Measurements from ENCODE around the gene ARHGDIA.

ARHGDIA gene

DNA sequence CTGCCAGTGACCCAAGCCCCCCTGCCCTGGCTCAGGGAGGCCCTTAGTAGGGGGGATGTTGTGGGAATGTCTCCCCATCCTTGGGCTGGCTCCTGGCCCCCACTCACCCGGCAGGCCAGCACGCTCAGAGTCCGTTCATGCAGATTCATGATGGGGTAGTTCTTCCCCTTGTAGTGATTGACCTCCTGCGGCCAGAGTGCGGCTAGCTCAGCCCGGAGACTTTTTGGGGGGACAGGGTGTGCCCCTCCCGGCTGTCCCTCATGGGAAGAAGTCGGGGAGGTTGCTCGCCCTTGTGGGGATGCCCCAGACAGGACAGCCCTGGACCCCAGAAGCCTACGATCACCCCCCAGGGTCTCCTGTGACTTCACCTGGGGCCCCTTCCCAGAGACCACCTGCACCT is 34.9 kb upstream of the ARHGDIA start:
- DNase-seq: no peak

DNA sequence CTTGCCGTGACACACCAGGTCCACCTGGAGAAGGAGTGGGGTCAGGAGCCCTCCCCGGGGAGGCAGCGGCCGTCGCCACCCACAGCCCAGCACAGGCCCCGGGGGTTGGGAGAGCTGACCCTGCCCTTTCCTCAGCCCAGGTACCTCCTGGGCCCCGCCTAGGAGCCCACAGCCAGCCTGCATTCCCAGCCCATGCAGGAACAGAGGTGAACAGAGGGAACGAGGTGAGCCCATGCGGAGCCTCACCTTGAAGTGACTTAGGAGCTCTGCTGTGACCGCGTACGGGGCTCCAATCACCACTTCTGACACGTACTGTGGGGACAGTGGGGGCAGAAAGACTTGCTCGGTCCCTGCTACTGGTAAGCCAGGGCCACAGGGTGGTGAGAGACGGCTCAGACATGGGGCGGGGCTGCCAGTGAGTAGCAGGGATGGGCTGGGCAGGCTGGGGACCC is 34.3 kb upstream of the ARHGDIA start:
- no peak for DNase-seq

DNA sequence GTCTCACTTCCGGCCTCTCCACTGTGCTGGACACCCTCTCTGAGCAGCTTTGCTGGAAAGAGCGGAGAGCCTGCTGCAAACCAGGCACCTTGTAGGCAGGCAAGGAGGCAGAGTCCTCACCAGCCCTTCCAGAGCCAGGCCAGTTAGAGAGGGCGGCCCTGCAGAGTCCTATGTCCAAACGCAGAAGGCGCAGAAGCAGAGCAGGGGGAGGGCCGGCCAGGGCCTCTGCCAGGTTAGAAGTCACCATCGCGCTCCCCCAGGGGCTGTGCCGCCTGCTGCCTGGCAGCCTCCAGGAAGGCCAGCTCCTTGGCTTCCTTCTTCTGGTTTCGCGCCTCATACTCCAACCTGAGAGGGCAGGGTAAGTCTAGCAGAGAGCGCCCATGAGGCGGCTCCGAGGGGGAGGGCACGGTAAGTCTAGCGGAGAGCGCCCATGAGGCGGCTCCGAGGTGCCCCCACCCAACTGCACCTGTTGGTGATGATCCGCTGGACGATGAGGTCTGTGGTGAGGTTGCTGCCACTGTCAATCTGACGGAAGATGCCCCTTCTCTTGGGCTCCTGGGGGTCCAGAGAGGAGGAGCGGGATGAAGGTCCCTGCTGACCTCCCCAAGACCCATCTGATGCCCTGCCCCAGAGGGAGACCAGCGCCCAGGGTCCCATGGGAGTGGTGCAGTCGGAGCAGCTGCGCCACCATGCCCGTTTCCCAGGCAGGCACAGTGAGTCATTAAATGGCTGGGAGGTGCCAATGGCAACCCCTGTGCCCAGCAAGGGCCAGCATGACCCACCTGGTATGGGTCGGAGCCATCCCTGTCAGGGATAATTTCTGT is 33.7 kb upstream of the ARHGDIA start:
- DNase-seq: no peak

DNA sequence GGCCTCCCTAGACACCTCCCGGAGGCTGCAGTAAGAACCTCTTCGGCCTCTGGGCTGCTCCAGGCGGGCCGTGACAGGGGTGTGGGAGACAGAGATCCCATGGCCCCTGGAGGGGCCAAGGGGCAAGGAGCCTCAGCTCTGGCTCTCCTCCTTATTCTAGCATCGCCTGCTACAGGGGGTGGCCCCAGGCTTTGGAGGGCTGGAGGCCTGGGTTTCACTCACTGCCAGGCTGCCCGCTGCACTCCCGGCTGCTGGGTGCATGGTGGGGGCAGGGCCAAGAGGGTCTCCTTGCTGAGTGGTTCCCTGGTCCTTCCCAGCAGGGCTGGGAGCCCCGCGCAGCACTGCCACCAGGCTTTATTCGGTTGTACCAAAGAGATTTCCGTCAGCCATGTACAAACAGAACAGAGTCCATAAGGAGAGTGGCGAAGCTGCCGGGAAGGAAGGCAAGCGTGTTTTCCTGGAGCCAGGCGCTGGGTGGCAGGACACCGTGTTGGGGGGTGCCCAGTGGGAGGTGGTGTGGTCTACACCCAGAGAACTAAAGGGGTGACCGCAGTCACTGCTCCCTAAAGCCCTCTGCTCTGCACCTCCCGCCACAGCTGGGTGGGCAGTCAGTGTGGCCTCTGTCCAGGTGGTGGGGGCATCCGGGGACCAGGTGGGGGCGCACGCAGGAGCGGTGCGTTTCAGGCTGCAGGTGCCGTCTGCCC is 32.9 kb upstream of the ARHGDIA start:
- no peak for DNase-seq

GRCh38 chr17:81903415-81903831 is 32.3 kb upstream of the ARHGDIA start:
- DNase-seq: no peak

DNA sequence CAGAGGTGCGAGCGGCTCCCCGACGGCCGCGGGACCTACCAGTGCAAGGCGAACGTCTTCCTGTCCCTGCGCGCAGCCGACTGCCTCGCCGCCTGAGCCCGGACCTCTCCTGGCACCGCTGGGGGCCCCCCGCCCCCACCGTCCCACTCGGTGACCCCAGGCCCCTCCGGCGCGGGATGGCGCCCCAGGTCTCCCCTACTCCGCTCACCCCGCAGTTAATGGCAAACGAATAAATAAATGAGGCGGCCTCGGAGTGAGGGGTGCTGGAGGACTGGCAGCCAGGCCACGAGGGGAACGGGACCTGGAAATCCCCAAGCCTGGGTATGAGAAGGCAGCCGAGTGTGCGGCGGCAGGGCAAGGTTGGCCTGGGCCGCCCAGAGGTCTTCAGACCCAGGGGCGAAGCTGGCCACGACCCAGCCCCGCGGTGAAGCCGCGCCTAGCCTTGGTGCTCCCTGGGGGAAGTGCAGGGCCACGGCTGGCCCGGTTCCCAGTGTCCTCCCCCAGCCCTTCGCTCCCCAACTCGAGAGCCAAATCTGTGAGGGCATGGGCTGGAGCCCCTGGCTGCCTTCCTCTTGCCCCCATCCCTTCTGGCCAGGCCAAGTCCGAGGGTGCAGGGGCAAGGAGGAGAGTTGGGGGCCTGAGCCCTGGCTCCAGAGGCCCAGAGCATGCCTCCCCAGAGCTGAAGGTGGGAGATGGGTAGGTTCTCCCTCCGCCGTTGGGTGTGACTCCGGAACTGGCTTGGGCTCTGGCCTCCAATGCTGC is 31.7 kb upstream of the ARHGDIA start:
- no peak for DNase-seq

DNA sequence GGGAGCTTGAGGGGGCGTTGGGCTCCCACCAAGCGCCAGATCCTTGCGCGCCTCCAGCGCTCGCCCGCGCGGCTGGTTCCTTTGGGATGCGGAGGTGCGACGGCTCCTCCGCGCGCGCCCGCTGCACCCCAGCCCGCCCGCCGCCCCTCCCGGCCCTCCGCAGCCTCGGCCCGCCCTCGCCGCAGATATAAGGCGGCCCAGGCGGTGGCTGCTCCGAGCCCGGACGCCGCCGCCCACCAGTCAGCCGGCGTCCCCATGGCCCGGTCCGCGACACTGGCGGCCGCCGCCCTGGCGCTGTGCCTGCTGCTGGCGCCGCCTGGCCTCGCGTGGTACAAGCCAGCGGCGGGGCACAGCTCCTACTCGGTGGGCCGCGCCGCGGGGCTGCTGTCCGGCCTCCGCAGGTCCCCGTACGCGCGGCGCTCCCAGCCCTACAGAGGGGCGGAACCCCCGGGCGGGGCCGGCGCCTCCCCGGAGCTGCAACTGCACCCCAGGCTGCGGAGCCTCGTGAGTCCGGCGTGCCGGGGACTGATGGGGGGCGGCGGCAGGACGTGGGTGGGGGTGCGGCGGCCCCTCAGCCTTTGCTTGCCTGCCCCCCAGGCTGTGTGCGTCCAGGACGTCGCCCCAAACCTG is 31.0 kb upstream of the ARHGDIA start, which contains the start of gene NPB:
Gene NPB (plus strand): TSS at position 216 of the 630 bp plus-strand sequence. CDS start 40 bp downstream, at position 256.
- DNase-seq: no peak

GRCh38 chr17:81901167-81902022 is 30.3 kb upstream of the ARHGDIA start:
- no peak for DNase-seq

- no peak for DNase-seq
Measured at GRCh38 chr17:81900181-81900820, 29.2 kb upstream of the ARHGDIA start.

DNA sequence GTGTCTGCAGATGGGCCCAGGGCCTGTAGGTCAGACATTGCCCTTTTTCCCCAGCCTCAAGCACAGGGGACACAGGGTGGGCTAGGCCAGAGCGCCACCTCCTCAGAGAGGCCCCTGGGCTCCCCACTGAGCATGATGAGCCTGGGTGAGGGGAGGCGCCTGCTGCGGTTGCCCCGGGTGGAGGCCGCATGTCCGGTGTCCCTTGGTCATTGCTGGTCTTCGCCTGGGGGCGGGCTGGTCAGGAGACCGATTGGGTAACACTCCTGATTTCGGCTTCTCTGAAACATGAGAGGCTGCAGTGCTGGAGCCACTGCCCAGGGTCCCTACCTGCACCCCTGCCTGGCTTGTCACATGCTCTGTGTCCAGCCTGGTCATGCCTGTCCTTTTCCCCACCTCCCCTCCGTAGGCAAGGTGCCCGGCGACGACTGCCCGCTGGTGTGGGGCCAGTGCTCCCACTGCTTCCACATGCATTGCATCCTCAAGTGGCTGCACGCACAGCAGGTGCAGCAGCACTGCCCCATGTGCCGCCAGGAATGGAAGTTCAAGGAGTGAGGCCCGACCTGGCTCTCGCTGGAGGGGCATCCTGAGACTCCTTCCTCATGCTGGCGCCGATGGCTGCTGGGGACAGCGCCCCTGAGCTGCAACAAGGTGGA is 28.5 kb upstream of the ARHGDIA start:
- no peak for DNase-seq

DNA sequence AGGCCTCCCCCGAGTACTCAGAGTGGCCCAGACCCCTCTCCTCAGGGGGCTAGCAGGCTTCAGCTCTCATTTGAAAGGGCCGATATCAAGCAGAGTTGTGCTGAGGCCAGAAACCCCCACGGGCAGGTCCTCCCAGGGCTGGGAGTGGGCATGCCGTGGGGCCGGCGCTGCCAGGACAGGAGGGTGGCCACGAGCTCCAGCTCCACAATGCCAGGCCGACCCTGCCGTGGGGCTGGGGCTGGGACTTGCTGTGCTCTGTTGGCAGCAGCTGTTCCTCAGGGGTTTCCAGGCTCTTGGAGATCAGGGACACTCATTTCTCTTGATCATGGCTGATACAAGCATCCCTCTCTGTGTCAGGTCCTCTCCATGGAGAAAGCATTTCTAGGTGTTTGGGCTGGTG is 27.7 kb upstream of the ARHGDIA start:
- no peak for DNase-seq

GRCh38 chr17:81898029-81898866 is 27.1 kb upstream of the ARHGDIA start:
- no peak for DNase-seq

DNA sequence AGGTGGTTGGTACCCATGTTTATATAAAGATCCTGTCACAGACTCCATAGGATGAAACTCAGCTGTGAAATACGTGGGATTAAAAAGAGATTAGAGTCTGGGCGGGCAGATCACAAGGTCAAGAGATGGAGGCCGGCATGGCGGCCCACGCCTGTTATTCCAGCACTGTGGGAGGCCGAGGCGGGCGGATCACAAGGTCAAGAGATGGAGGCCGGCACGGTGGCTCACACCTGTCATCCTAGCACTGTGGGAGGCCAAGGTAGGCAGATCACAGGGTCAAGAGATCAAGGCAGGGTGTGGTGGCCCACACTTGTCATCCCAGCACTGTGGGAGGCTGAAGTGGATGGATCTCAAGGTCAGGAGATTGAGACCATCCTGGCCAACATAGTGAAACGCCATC is 24.3 kb upstream of the ARHGDIA start:
- no peak for DNase-seq

GRCh38 chr17:81891303-81891552 is 20.1 kb upstream of the ARHGDIA start:
- DNase-seq: no peak

DNA sequence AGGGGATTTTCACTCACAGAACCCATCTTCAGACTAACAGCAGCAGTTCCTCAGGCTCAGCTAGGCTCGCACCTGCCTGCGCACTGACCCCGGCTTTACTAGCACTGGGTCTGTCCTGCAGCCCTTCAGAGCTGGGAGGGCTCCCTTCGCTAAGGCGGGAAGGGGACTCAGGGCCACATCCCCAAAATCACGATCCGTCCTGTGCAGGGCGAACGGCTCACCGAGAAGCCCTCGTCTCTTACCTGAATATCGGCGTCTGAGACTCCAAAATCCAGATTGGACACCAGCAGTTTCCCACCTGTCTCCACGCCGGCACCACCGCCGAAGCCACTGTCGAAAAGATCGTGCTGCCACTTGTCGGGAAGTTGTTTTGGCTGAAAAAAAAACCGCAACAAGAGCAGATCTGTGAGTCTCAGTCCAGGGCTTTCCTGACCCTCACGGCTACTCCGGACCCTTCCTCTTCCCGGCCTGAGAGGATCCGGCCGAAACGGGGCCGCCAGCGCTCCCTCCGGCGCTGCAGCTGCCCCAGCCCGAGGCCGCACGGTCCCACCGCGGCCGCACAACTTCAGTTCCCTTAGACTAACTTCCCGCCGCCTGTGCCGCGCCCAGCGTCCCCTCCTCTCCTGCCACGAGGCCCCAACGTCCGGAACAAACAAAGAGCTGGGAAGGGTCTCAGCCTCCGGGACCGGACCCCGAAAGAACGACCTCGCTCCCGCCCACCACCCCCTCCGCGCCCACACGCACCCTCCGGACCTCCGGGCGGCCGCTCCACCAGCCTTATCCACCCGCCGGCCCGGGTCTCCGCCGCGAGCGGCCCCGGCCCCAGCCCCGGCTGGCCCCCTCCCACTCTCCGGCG is 19.5 kb upstream of the ARHGDIA start:
- no peak for DNase-seq

DNA sequence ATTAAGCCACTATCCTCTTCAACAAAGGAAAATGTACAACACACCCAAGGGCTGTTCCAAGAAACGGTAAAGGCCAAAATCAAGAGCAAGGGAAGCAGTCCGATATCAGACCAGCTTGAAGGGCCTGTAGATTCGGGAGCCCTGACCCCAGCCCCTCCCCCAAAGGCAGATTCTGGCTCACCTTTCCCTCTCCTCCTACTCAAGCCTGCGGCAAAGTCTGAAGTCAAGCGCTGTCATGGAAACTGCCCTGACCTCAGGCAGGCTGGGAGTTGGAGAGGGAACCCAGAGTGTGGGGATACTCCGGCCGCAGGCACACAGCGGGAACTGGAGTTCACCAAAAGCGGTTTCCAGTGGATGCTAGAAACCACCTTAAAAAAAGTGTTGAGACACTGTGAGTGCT is 18.5 kb upstream of the ARHGDIA start:
- no peak for DNase-seq

- no peak for DNase-seq
Measured at GRCh38 chr17:81888988-81889595, 18.0 kb upstream of the ARHGDIA start.

GRCh38 chr17:81888105-81888987 is 17.2 kb upstream of the ARHGDIA start:
- no peak for DNase-seq
